OCI-LY1 (cell line): Measurements from ENCODE around the gene MRTO4.
"Not testable (repeated sequence)": the region's sequence is repeated elsewhere in the genome, so short reads cannot be mapped to it uniquely, and the experiment has no call there.

Experiments
- H2AFZ ChIP-seq: fragments of 200-600 bp; sonication (generic), shearing (Covaris generic); 2 replicates; pipeline ENCODE4 v1.6.0; 2014; ENCODE audit warnings: antibody characterized with exemption, mild to moderate bottlenecking, low read length
- H3F3A ChIP-seq: fragments of 200-600 bp; sonication (generic), shearing (Covaris generic); 2 replicates; pipeline ENCODE4 v1.6.0; 2014; ENCODE audit warnings: mild to moderate bottlenecking, antibody characterized with exemption, low read length, moderate library complexity; ENCODE audit not compliant: insufficient read depth
- H3K27ac ChIP-seq: fragments of 200-600 bp; sonication (generic); 2 replicates; pipeline ENCODE4 v1.5.1; 2014; ENCODE audit warnings: low read length, mixed run types, mild to moderate bottlenecking, low read depth; ENCODE audit not compliant: poor library complexity, severe bottlenecking
- H3K27me3 ChIP-seq: fragments of 200-600 bp; sonication (generic); 2 replicates; pipeline ENCODE4 v1.6.0; 2014; ENCODE audit warnings: antibody characterized with exemption, mild to moderate bottlenecking, low read length, moderate library complexity; ENCODE audit not compliant: insufficient read depth
- H3K36me3 ChIP-seq: fragments of 200-600 bp; sonication (generic); 2 replicates; pipeline ENCODE4 v1.6.1; 2014; ENCODE audit warnings: mild to moderate bottlenecking, antibody characterized with exemption, low read length, moderate library complexity, mixed read lengths; ENCODE audit not compliant: insufficient read depth
- H3K4me1 ChIP-seq: fragments of 200-600 bp; sonication (generic); 2 replicates; pipeline ENCODE4 v1.5.1; 2014; ENCODE audit warnings: mild to moderate bottlenecking, low read length, moderate library complexity; ENCODE audit not compliant: insufficient read depth, severe bottlenecking
- H3K4me2 ChIP-seq: fragments of 200-600 bp; sonication (generic), shearing (Covaris generic); 2 replicates; pipeline ENCODE4 v1.6.1; 2014; ENCODE audit warnings: low read length
- H3K4me3 ChIP-seq: fragments of 200-600 bp; sonication (generic); 2 replicates; pipeline ENCODE4 v1.5.1; 2014; ENCODE audit warnings: low read length, low read depth, mild to moderate bottlenecking, mixed read lengths; ENCODE audit not compliant: poor library complexity, severe bottlenecking
- H3K79me2 ChIP-seq: fragments of 200-600 bp; shearing (Covaris generic); 2 replicates; pipeline ENCODE4 v1.6.1; 2016; ENCODE audit warnings: mixed run types, low read length, mixed read lengths; ENCODE audit not compliant: insufficient read depth
- H3K9ac ChIP-seq: fragments of 200-600 bp; sonication (generic), shearing (Covaris generic); 2 replicates; pipeline ENCODE4 v1.6.1; 2014; ENCODE audit warnings: mild to moderate bottlenecking, low read length, mixed read lengths
- H3K9me2 ChIP-seq: fragments of 200-600 bp; sonication (generic), shearing (Covaris generic); 2 replicates; pipeline ENCODE4 v1.6.1; 2014; ENCODE audit warnings: low read depth, mild to moderate bottlenecking, low read length, mixed read lengths
- H3K9me3 ChIP-seq: fragments of 200-600 bp; shearing (Covaris generic); 2 replicates; pipeline ENCODE4 v1.6.1; 2014; ENCODE audit warnings: low read length, mixed read lengths
- H4K20me1 ChIP-seq: fragments of 200-600 bp; sonication (generic), shearing (Covaris generic); 2 replicates; pipeline ENCODE4 v1.6.0; 2016; ENCODE audit warnings: mild to moderate bottlenecking, low read length; ENCODE audit not compliant: insufficient read depth
- EZH2 ChIP-seq: fragments of 200-600 bp; sonication (generic), shearing (Covaris generic); IDR thresholded peaks from 2 replicates; pipeline ENCODE4 v1.8.0; 2017; ENCODE audit warnings: borderline replicate concordance, mixed run types, mild to moderate bottlenecking, antibody characterized with exemption, low read length, moderate library complexity, mixed read lengths
- TF ChIP-seq, protein P1 (sequence below): fragments of 200-600 bp; sonication (generic), shearing (Covaris generic); IDR thresholded peaks from 2 replicates; pipeline ENCODE4 v1.5.1; 2017; ENCODE audit warnings: mild to moderate bottlenecking, antibody characterized with exemption, low read length, moderate library complexity, mixed read lengths

The MRTO4 gene

DNA sequence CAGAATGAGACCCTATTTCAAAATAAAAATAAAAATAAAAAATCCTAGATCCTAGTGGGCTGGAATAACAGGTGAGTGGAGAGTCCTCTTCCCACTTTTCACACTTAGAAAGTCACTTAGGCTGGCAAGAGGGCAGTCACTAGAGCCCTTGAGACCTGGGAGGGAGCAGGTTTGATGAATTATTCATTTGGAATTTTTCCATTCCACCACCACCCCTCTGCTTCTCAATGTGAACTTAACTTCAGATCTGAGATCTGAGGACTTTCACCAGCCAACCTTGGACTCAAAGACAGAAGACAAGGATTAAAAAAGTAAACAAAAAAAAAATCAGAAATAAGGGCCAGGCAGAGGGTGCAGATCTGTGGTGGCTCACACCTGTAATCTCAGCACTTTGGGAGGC is 20.5 kb downstream of the MRTO4 start:
- no peaks in the 10 kb centered on the region for H3K36me3 ChIP-seq
- H3K79me2 ChIP-seq: no peaks in the 10 kb centered on the region
- no peak overlapping the region for H3K9ac ChIP-seq
- no peaks in the 10 kb centered on the region for H3F3A ChIP-seq
- H3K4me1 ChIP-seq: no peaks in the 10 kb centered on the region
- H3K27ac ChIP-seq: no peak overlapping the region
- H3K9me3 ChIP-seq: no peaks in the 10 kb centered on the region
- H2AFZ ChIP-seq: no peak overlapping the region
- H3K27me3 ChIP-seq: no peaks in the 10 kb centered on the region
- H3K9me2 ChIP-seq: no peaks in the 10 kb centered on the region
- H4K20me1 ChIP-seq: no peaks in the 10 kb centered on the region
- TF ChIP-seq EZH2: no peak
- TF ChIP-seq, protein P1, sequence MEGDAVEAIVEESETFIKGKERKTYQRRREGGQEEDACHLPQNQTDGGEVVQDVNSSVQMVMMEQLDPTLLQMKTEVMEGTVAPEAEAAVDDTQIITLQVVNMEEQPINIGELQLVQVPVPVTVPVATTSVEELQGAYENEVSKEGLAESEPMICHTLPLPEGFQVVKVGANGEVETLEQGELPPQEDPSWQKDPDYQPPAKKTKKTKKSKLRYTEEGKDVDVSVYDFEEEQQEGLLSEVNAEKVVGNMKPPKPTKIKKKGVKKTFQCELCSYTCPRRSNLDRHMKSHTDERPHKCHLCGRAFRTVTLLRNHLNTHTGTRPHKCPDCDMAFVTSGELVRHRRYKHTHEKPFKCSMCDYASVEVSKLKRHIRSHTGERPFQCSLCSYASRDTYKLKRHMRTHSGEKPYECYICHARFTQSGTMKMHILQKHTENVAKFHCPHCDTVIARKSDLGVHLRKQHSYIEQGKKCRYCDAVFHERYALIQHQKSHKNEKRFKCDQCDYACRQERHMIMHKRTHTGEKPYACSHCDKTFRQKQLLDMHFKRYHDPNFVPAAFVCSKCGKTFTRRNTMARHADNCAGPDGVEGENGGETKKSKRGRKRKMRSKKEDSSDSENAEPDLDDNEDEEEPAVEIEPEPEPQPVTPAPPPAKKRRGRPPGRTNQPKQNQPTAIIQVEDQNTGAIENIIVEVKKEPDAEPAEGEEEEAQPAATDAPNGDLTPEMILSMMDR: no peak
- H3K4me2 ChIP-seq: no peak overlapping the region
- no peak overlapping the region for H3K4me3 ChIP-seq

DNA sequence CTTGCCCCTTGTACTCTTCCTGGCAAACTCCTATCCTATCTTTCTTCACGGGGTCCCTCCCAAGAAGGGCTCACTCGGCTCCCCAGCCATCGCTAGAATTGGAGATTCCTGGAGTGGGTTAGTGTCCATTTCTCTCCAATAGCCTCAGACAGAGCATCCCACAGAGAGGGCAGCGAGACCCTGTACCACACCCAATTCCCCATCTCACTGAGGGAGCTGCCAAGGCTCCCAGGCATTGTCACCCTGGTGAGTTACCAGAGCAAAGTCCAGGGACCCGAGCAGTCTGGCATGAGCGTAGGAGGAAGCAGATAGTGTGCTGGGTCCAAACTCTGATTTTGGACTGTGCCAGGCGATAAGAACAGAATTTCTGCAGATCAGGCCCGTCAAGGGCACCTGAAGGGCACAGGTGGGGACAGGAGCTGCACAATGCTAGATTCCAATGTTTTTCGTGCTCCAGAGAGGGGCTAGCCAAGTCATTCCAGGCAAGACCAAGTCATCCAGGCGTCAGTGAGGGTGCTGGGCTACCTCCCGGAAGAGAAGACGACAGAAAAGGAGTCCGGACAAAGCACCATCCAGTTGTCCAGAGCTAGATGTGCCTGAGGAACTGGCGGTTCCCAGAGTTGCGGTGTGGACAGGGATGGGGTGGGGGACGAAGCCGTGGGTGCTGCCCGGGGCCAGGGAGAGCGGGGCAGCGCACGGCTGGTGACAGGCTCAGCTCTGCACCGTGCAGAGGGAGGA is 21.7 kb downstream of the MRTO4 start:
- Histone ChIP-seq H3K9me3 (no peaks in the 10 kb centered on the region), H3K9ac (no peak overlapping the region), H3K4me1 (no peaks in the 10 kb centered on the region), H4K20me1 (no peaks in the 10 kb centered on the region), H3K27ac (no peak overlapping the region), H3K36me3 (no peaks in the 10 kb centered on the region), H3F3A (no peaks in the 10 kb centered on the region), H2AFZ (no peak overlapping the region), H3K4me2 (no peak overlapping the region), H3K4me3 (no peak overlapping the region), H3K27me3 (no peaks in the 10 kb centered on the region), H3K79me2 (no peaks in the 10 kb centered on the region), H3K9me2 (no peaks in the 10 kb centered on the region)
- TF ChIP-seq, protein P1: no peak
- no peak for TF ChIP-seq EZH2

DNA sequence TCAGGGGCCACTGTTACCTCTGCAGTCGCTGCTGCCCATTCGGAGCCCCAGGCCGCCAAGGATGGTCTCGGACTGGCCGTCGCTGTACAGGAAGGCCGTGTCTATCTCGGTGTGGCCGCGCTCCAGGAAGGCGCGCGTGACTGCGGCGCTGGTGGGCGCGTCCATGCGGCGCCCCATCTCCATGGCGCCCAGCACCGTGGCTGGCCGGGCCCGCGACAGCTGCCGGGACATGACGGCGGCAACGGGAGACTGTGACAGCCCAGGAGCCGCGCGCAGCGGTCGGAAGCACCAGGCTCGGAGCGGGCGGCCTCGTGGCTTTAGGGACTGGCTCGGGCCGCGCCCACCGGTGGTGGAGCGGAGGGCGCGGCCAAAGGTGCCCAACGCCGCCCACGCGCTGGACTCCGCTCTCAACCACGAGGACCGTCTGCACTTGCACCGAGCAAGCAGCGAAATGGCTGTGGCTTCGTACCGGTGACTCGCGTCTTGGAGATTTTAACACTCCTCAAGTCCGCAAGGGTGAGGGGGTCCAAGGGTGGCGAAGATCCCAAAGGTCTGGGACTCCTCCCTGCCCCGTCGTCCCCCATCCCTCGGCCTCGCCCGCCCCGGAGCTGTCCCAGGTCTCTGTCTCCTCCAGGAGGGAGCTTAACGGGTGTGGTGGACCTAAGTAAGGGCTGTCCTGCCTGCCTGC is 22.4 kb downstream of the MRTO4 start:
- not testable (repeated sequence) for H3K79me2 ChIP-seq, H3K9me2 ChIP-seq, H3K27me3 ChIP-seq, H3F3A ChIP-seq, H3K9me3 ChIP-seq, H2AFZ ChIP-seq, H3K9ac ChIP-seq, H4K20me1 ChIP-seq, H3K4me1 ChIP-seq, H3K27ac ChIP-seq, H3K36me3 ChIP-seq, H3K4me2 ChIP-seq, H3K4me3 ChIP-seq
